Endothelial cell of umbilical vein (primary cell): ENCODE measurements around the gene POMP. TPM values are rescaled to one million over a fixed set of nuclear protein-coding genes. Genes with fewer than 3 reads are reported as not detected.

ENCODE experiments used
- BruUV-seq: library from RNA; stranded (reverse); fragments of 400-500 nt; replicated peaks from 2 replicates; lab custom pipeline; 2021; lab: Mats Ljungman, UMichigan
- CTCF ChIA-PET: fragments of 300-600, 350-600 bp; sonication (Branson Sonifier 250); formaldehyde crosslinking; loops from one replicate; lab custom pipeline; 2021; ENCODE audit warnings: antibody characterized with exemption, inconsistent platforms; lab: Charles Lee
- POLR2A ChIA-PET: fragments of 300-600, 350-600 bp; sonication (Branson Sonifier 250); formaldehyde crosslinking; loops from one replicate; lab custom pipeline; 2021; ENCODE audit warnings: antibody characterized with exemption, inconsistent platforms; lab: Charles Lee
- DNase-seq: peaks from one replicate; pipeline ENCODE4 v3.0.0-alpha.2; 2011; ENCODE audit warnings: low read depth, low spot score
- FAIRE-seq: peaks from 2 replicates; lab custom pipeline; 2011; peaks lifted over from hg19 to GRCh38; lab: Jason Lieb, UNC
- H2AFZ ChIP-seq: 2 replicates; pipeline ENCODE4 v1.6.0; 2012; ENCODE audit warnings: low read depth, low read length, control low read depth, inconsistent platforms
- H3K27ac ChIP-seq: 2 replicates; pipeline ENCODE4 v1.5.1; 2011; ENCODE audit warnings: low read depth, mild to moderate bottlenecking, control low read depth, low read length, moderate library complexity; ENCODE audit not compliant: insufficient read depth
- H3K27me3 ChIP-seq, 2 experiments: 2 replicates each; pipeline versions ENCODE4 v1.6.0 to v1.6.1; 2011; ENCODE audit warnings: low read length in 2 of 2, mixed read lengths in 1 of 2; ENCODE audit not compliant: control insufficient read depth in 2 of 2, insufficient read depth in 2 of 2
- H3K36me3 ChIP-seq, 2 experiments: 2 replicates in 1 of 2; 3 replicates in 1 of 2; pipeline ENCODE4 v1.5.1; 2011; ENCODE audit warnings: low read length in 2 of 2, mild to moderate bottlenecking in 1 of 2, moderate library complexity in 1 of 2; ENCODE audit not compliant: control insufficient read depth in 2 of 2, insufficient read depth in 2 of 2; ENCODE audit errors: extremely low read depth in 1 of 2
- H3K4me1 ChIP-seq: 3 replicates; pipeline ENCODE4 v1.5.1; 2011; ENCODE audit warnings: mild to moderate bottlenecking, low read length; ENCODE audit not compliant: control insufficient read depth, insufficient read depth; ENCODE audit errors: extremely low read depth
- H3K4me2 ChIP-seq: 2 replicates; pipeline ENCODE4 v1.6.1; 2011; ENCODE audit warnings: low read length, control low read depth, mixed read lengths; ENCODE audit not compliant: insufficient read depth
- H3K4me3 ChIP-seq, 3 experiments: fragments of 200-600 bp in 1 of 3; sonication (generic), shearing (Covaris generic) in 1 of 3; replicated peaks in 1 of 3; 2 replicates each; pipeline ENCODE4 v1.5.1; 2011 to 2016; ENCODE audit warnings: control low read depth in 3 of 3, low read length in 3 of 3, mild to moderate bottlenecking in 2 of 3, inconsistent platforms in 1 of 3, low read depth in 1 of 3, moderate library complexity in 1 of 3; ENCODE audit not compliant: insufficient read depth in 1 of 3
- H3K79me2 ChIP-seq: 2 replicates; pipeline ENCODE4 v1.6.0; 2012; ENCODE audit warnings: low read length, inconsistent platforms; ENCODE audit not compliant: control insufficient read depth, insufficient read depth
- H3K9ac ChIP-seq: replicated peaks from 2 replicates; pipeline ENCODE3; 2011; ENCODE audit warnings: low read length, control low read depth; ENCODE audit not compliant: insufficient read depth; ENCODE audit errors: extremely low read depth
- H3K9me1 ChIP-seq: replicated peaks from 3 replicates; pipeline ENCODE4 v1.6.0; 2011; ENCODE audit warnings: mild to moderate bottlenecking, low read length; ENCODE audit not compliant: control insufficient read depth, insufficient read depth; ENCODE audit errors: extremely low read depth
- H3K9me3 ChIP-seq: replicated peaks from 2 replicates; pipeline ENCODE4 v1.5.1; 2012; ENCODE audit warnings: low read length, inconsistent platforms; ENCODE audit not compliant: control insufficient read depth, insufficient read depth
- H4K20me1 ChIP-seq: replicated peaks from 2 replicates; pipeline ENCODE3; 2011; ENCODE audit warnings: mild to moderate bottlenecking, low read length; ENCODE audit not compliant: control insufficient read depth, insufficient read depth; ENCODE audit errors: extremely low read depth
- CTCF ChIP-seq, 2 donors: IDR thresholded peaks; 1 replicate in 1 of 2; 2 replicates in 1 of 2; pipeline ENCODE4 v1.5.1; 2011; ENCODE audit warnings: low read length in 2 of 2, mild to moderate bottlenecking in 2 of 2, moderate library complexity in 2 of 2, control low read depth in 1 of 2, inconsistent platforms in 1 of 2, low read depth in 1 of 2; ENCODE audit not compliant: insufficient read depth in 1 of 2; ENCODE audit errors: extremely low read depth in 1 of 2
- EZH2 ChIP-seq: IDR thresholded peaks from 2 replicates; pipeline ENCODE4 v1.6.1; 2012; ENCODE audit warnings: borderline replicate concordance, low read depth, mild to moderate bottlenecking, moderate library complexity, low read length, inconsistent platforms; ENCODE audit not compliant: severe bottlenecking
- FOS ChIP-seq: IDR thresholded peaks from 2 replicates; pipeline ENCODE4 v1.6.1; 2011; ENCODE audit warnings: mild to moderate bottlenecking, low read length, moderate library complexity, borderline replicate concordance; ENCODE audit not compliant: insufficient read depth
- GATA2 ChIP-seq: IDR thresholded peaks from 2 replicates; pipeline ENCODE4 v1.7.0; 2011; ENCODE audit warnings: low read depth, mild to moderate bottlenecking, moderate library complexity, mixed read lengths, low read length; ENCODE audit not compliant: insufficient read length, insufficient read depth
- JUN ChIP-seq: IDR thresholded peaks from 2 replicates; pipeline ENCODE4 v1.6.1; 2011; ENCODE audit warnings: borderline replicate concordance, low read depth; ENCODE audit not compliant: insufficient read length, insufficient read depth
- MAX ChIP-seq: IDR thresholded peaks from 2 replicates; pipeline ENCODE4 v1.6.1; 2011; ENCODE audit not compliant: insufficient read depth, insufficient read length
- MYC ChIP-seq: IDR thresholded peaks from one replicate; pipeline ENCODE4 v1.6.1; 2011; ENCODE audit warnings: mild to moderate bottlenecking, low read depth, low read length
- POLR2A ChIP-seq: IDR thresholded peaks from 2 replicates; pipeline ENCODE4 v1.6.1; 2012; ENCODE audit warnings: low read depth, mild to moderate bottlenecking, control low read depth, low read length
- POLR2AphosphoS5 ChIP-seq: IDR thresholded peaks from 2 replicates; pipeline ENCODE4 v1.6.1; 2012; ENCODE audit warnings: low read depth, mild to moderate bottlenecking, control low read depth, low read length, moderate library complexity; ENCODE audit not compliant: insufficient read depth
- dilution Hi-C: fragments of 300-500 bp; cut with MboI; formaldehyde crosslinking; loops from one replicate; pipeline ENCODE4 v1.15.0; 2019; ENCODE audit warnings: low sequenced_read_pairs; ENCODE audit not compliant: extremely low pct_ligation_motif_present
- intact Hi-C: fragments of 100-400 bp; cut with micrococcal nuclease; formaldehyde crosslinking; loops from one replicate; pipeline ENCODE4 v1.10.0; 2022
- polyA plus RNA-seq, 4 experiments: library from polyadenylated mRNA; depleted of rRNA in 3 of 4; stranded (reverse) in 3 of 4; unstranded in 1 of 4; fragments of >200 nt; gene quantifications; 2 replicates each; pipeline versions ENCODE4 v1.2.1 to v1.2.3, GENCODE V29; 2011 to 2012; ENCODE audit warnings: missing spikeins in 1 of 4
- total RNA-seq: library from RNA; stranded (reverse); gene quantifications from 2 replicates; pipeline ENCODE4 v1.2.3, GENCODE V29; 2021

Gene POMP
- total and polyA plus RNA-seq, 2 donors (not counting 3 experiments of a cell fraction or from before 2014, with no cell fraction given) = 27.0 to 88.9 TPM

- peak overlapping the region; percentile 99 for H3K4me2 ChIP-seq
- peak overlapping the region; percentile 96 for H3K9ac ChIP-seq
- ChIA-PET CTCF (interaction anchor here (0.9 to 2.6 kb wide), 4 partner anchors 335 to 600 kb away, joined by 4 to 16 read pairs (median 8); no protein-coding TSS in a partner anchor), POLR2A (no interaction called here)
- H2AFZ ChIP-seq = peak overlapping the region; percentile 9
- FAIRE-seq (no peak), DNase-seq (peak; percentile 69)
- peak overlapping the region; percentile 90 to 96 (median 96) for H3K4me3 ChIP-seq
- peak; percentile 31 for TF ChIP-seq FOS
- no peak for TF ChIP-seq GATA2
- dilution Hi-C loops = no loop called here
- no peaks in the 10 kb centered on the region for H3K9me1 ChIP-seq
- no peaks in the 10 kb centered on the region for H3K9me3 ChIP-seq
- H3K79me2 ChIP-seq = peaks cover 44% of the 10 kb centered on the region
- H3K4me1 ChIP-seq = peaks cover 20% of the 10 kb centered on the region
- BruUV-seq = no TSS peak
- no peaks in the 10 kb centered on the region for H3K27me3 ChIP-seq
- peaks cover 0 to 10% of the 10 kb centered on the region in 2 experiments for H3K36me3 ChIP-seq
- peak overlapping the region; percentile 99 for H3K27ac ChIP-seq
- intact Hi-C loops = loop anchor here (1.0 to 5.0 kb wide), 7 partner anchors 85 to 522 kb away; partner anchors contain the start of gene FLT1
- no peaks in the 10 kb centered on the region for H4K20me1 ChIP-seq
Observed at GRCh38 chr13:28659621-28659970, 666 bp downstream of the POMP start.

GRCh38 chr13:28666897-28667488 is 8.1 kb downstream of the POMP start:
- no TSS peak for BruUV-seq
- FAIRE-seq = no peak
- H3K9ac ChIP-seq = no peak overlapping the region
- ChIA-PET CTCF (no interaction called here), POLR2A (no interaction called here)
- intact Hi-C loops (no loop called here), dilution Hi-C loops (no loop called here)
- no peaks in the 10 kb centered on the region for H3K9me1 ChIP-seq
- H2AFZ ChIP-seq = no peak overlapping the region
- H3K27ac ChIP-seq = no peak overlapping the region
- H3K4me2 ChIP-seq = no peak overlapping the region
- peaks cover 19% of the 10 kb centered on the region for H3K79me2 ChIP-seq
- no peak overlapping the region for H3K4me3 ChIP-seq
- DNase-seq = no peak
- peaks cover 4% of the 10 kb centered on the region for H4K20me1 ChIP-seq
- TF ChIP-seq CTCF (IDR thresholded peaks at IDR 0.05; ENCODE audit: extremely low read depth in 1 of 2, insufficient read depth in 1 of 2, low read depth in 1 of 2, low read length in 2 of 2) (no peak), FOS (no peak), JUN (no peak), POLR2A (no peak), GATA2 (no peak), MAX (no peak), MYC (no peak), POLR2AphosphoS5 (no peak), EZH2 (no peak)
- H3K27me3 ChIP-seq = no peaks in the 10 kb centered on the region
- peaks cover 13 to 52% of the 10 kb centered on the region in 2 experiments for H3K36me3 ChIP-seq
- H3K9me3 ChIP-seq = no peaks in the 10 kb centered on the region
- H3K4me1 ChIP-seq = no peaks in the 10 kb centered on the region
